ENCODE measurements around the gene OXSM.
A peak's percentile ranks its signal among the peaks of the same experiment; 100 is the strongest.

The OXSM gene

GRCh38 chr3:25812644-25813043 is 22.8 kb downstream of the OXSM start:
- DNase-seq, result no peak

DNA sequence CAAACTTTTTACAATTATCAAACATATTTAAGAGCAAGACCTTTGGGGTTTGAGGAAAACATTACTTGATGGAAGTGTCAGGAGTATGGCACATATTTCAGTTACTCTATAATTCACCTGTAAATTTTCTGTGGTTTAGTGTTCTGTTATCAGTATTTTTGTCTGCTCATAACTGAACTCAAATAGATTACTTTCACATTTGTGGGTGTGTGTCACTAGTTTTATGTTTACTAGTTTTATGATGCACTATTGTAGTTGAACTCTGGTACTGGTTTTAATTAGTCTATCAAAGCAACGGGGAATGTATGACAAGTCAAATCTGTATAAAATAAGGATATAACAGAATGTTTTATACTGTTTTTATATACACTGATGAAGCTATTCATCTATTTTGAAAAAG is 27.2 kb downstream of the OXSM start:
- no peak for DNase-seq

- DNase-seq, result peak; percentile 13
These were observed 27.7 kb downstream of the OXSM start for GRCh38 chr3:25817638-25818037.

- DNase-seq, result no peak
These were observed 28.4 kb downstream of the OXSM start for GRCh38 chr3:25818335-25818734.

- DNase-seq, result peak; percentile 12
These were observed 30.5 kb downstream of the OXSM start for GRCh38 chr3:25820366-25820765.

GRCh38 chr3:25820816-25821486 is 31.1 kb downstream of the OXSM start:
- DNase-seq, result no peak

DNA sequence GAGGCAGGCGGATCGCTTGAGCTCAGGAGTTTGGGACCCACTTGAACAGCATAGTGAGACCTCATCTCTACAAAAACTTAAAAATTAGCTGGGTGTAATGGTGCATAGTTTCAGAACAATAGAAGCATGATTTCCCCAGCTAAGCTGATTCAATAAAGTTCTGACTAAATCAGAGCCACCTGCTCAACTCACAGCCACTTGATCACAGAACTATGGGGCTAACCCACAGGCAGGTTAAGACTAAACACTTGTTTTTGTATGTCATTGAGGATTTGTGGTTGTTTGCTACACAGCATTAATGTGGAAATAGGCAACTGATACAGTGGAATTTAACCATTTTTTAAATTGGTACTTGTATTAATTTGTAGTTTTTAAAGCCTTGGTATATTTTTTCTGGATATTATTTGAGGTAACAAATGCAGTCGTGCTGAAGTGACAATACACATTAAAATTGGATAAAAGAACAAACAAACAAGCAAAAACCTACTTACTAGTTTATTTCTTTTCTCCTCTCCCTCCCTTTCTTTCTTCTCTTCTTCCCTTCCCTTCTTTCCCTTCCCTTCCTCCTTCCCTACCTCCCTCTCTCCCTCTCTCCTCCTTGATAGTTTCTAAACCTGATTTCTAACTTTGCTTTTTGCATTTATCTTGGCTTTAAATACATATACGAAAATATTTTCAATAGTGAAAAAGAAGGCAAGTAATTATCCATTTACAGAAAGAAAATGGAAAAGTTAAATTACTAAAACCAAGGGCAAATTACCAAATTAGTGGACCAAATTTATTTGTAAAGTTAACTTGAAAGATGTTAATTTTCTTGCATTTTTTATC is 32.1 kb downstream of the OXSM start:
- no peak for DNase-seq

- DNase-seq, result no peak
These were observed 33.4 kb downstream of the OXSM start for GRCh38 chr3:25823314-25823713.

GRCh38 chr3:25826510-25826909 is 36.6 kb downstream of the OXSM start:
- no peak for DNase-seq

- DNase-seq, result peak; percentile 79
These were observed 40.7 kb downstream of the OXSM start for GRCh38 chr3:25830373-25831280.

DNA sequence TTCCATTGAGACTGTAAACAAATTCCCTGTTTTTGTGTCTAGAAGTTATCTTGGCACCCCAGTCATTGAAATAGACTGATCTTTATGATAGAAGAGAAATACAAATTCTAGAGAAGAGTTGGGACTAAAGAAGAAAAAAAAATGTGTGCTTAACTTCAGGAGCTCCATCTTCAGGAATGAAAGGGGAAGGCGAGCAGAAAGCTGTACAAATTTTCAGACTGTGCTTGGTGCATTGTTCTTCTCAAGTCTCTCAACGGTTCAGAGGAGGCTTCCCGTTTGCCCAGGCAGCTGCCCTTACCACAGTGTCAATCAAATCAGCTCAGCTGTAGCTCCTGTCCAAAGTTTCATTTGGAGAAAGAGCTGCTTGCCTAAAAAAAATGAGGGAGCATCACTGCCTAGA is 41.7 kb downstream of the OXSM start:
- peak; percentile 67 for DNase-seq

DNA sequence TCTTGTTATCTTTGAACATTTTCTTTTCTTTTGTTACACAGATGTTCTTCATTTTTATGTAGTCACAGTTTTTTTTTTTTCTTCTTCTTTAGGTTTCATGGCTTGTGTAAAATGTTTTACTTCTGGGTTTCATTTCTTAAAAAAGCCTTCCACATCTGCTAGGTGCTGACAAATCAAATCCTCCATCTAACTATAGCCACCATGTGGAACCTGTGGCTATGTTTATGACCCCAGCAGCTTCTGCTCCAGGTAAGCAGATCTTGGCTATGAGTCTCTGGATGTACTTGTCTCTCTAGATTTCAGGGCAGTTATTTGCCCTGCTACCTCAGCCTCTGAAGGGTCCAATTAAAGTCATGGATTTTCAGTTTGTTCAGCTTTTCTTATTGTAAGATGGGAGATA is 44.5 kb downstream of the OXSM start:
- no peak for DNase-seq

DNA sequence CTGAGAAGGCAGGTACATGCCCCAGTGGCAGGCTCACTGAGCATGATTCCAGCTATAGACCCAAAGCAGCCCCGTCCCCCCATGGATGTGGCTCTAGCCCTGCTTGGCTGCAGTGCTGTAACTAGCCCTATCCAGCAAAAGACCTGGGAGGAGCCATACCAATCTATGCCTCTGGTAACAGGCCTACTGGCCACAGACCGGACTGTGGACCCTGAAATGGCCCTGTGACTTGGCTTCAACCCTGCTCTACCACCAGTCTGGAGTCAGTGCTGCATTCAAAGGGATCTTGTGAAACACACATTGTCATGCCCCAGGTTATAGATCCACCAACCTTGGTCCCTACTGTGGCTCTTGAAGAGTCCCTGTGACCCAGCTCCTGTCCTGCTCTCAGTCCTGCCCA is 46.7 kb downstream of the OXSM start:
- no peak for DNase-seq

DNA sequence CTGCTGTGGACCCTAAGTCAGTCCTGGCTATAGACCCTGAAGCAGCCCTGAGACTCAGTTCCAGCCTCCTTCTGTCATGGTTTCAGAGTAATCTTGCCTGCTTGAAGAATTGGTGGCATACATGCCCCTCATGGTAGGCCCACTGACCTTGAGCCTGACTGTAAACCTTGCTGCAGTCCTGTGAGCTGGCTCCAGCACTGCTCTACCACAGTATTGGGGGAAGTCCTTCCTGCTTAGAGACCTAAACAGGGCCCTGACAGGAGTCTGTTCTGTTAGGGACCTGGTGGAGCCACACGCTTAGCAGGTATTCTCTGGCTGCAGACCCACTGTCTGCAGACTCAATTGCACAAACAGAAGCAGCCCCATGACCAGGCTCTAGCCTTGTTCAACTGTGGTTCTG is 47.1 kb downstream of the OXSM start:
- no peak for DNase-seq

GRCh38 chr3:25840099-25840498 is 50.2 kb downstream of the OXSM start:
- DNase-seq, result no peak

GRCh38 chr3:25843332-25843731 is 53.4 kb downstream of the OXSM start:
- DNase-seq, result no peak

Data from retina (tissue), 1 donor.